Endothelial cell (in vitro differentiated cells): ENCODE results near the gene RFESD. TPM values are rescaled to one million over a fixed set of nuclear protein-coding genes. Genes with fewer than 3 reads are reported as not detected.

ENCODE experiments used
- DNase-seq: peaks from one replicate; pipeline ENCODE4 v3.0.0; 2021; ENCODE audit warnings: low spot score
- H3K27ac Mint-ChIP-seq: one replicate; pipeline ENCODE4 v1.8.0; 2021; ENCODE audit warnings: mixed read lengths, inconsistent platforms; ENCODE audit not compliant: unreplicated experiment
- H3K27me3 Mint-ChIP-seq: one replicate; pipeline ENCODE4 v1.8.0; 2021; ENCODE audit warnings: mild to moderate bottlenecking, moderate library complexity, mixed read lengths, inconsistent platforms; ENCODE audit not compliant: unreplicated experiment
- H3K36me3 Mint-ChIP-seq: one replicate; pipeline ENCODE4 v1.8.0; 2021; ENCODE audit warnings: mild to moderate bottlenecking, low read depth, mixed read lengths, inconsistent platforms; ENCODE audit not compliant: unreplicated experiment
- H3K4me1 Mint-ChIP-seq: one replicate; pipeline ENCODE4 v1.8.0; 2021; ENCODE audit warnings: mild to moderate bottlenecking, mixed read lengths, inconsistent platforms; ENCODE audit not compliant: unreplicated experiment
- H3K4me3 Mint-ChIP-seq: one replicate; pipeline ENCODE4 v1.8.0; 2021; ENCODE audit warnings: mild to moderate bottlenecking, mixed read lengths, inconsistent platforms; ENCODE audit not compliant: unreplicated experiment
- H3K9me3 Mint-ChIP-seq: one replicate; pipeline ENCODE4 v1.8.0; 2021; ENCODE audit warnings: mixed read lengths, inconsistent platforms; ENCODE audit not compliant: unreplicated experiment
- total RNA-seq: library from RNA; stranded (reverse); fragmentation: NEBNext Ultra II Directional; extraction: Animal tissue kit (Norgen Biotek cat#: 25700); gene quantifications from one replicate; pipeline ENCODE4 v1.2.1, GENCODE V29; 2021; ENCODE audit not compliant: unreplicated experiment
- TF ChIP-seq, protein P1 (sequence below): fragments of 200-600 bp; sonication (generic); IDR thresholded peaks from one replicate; pipeline ENCODE4 v1.5.0; 2021; ENCODE audit warnings: antibody characterized with exemption; ENCODE audit not compliant: unreplicated experiment

Gene RFESD
- total RNA-seq, 1 donor from 2014 or later = 0.97 TPM

DNA sequence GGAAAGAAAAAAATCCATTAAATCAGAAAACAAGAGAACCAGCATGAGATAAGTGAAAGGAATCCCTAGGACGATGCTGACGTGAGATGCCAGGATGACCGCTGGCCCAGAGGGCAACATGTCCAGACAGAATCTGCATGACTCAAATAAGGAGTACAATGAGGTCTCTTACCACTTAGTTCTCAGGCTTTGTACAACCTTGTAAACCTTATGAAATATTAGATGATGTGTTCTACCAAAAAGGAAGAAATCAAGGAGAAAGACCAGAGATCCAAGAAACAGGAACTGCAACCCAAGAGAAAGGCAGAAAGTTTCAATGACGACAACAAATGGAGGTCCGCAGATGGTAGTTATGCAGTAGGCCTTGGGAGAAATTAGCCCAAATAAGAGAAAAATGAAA, 29.5 kb upstream of the RFESD start:
- TF ChIP-seq, protein P1, sequence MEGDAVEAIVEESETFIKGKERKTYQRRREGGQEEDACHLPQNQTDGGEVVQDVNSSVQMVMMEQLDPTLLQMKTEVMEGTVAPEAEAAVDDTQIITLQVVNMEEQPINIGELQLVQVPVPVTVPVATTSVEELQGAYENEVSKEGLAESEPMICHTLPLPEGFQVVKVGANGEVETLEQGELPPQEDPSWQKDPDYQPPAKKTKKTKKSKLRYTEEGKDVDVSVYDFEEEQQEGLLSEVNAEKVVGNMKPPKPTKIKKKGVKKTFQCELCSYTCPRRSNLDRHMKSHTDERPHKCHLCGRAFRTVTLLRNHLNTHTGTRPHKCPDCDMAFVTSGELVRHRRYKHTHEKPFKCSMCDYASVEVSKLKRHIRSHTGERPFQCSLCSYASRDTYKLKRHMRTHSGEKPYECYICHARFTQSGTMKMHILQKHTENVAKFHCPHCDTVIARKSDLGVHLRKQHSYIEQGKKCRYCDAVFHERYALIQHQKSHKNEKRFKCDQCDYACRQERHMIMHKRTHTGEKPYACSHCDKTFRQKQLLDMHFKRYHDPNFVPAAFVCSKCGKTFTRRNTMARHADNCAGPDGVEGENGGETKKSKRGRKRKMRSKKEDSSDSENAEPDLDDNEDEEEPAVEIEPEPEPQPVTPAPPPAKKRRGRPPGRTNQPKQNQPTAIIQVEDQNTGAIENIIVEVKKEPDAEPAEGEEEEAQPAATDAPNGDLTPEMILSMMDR = no peak
- Mint-ChIP-seq H3K36me3 (peaks cover 8% of the 10 kb centered on the region), H3K9me3 (no peaks in the 10 kb centered on the region), H3K27ac (no peak overlapping the region), H3K4me1 (peaks cover 15% of the 10 kb centered on the region), H3K4me3 (no peak overlapping the region), H3K27me3 (peaks cover 19% of the 10 kb centered on the region)
- DNase-seq = no peak

DNA sequence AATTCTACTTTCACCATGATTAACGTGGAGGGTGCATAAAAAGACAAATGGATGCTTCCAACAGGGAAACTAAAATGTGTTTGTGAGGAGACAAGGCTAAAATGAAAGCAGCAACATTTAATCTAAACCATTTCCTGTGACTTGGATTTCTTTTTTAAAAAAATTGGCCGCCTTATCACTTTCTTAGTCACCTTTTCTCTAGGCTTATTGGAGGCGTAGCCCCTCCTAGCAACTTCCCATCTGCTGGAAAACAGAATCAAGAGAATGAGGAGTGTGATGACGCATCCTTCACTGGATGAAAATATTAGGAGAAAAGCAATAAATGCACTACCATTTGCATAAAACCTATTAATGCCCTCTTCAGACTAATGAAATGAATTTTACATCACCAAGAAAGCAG, 27.5 kb upstream of the RFESD start:
- DNase-seq = no peak
- Mint-ChIP-seq H3K4me3 (peak overlapping the region; percentile 93), H3K36me3 (peaks cover 4% of the 10 kb centered on the region), H3K27ac (peak overlapping the region; percentile 19), H3K4me1 (peaks cover 25% of the 10 kb centered on the region), H3K27me3 (peaks cover 23% of the 10 kb centered on the region), H3K9me3 (no peaks in the 10 kb centered on the region)
- TF ChIP-seq, protein P1 = no peak

DNA sequence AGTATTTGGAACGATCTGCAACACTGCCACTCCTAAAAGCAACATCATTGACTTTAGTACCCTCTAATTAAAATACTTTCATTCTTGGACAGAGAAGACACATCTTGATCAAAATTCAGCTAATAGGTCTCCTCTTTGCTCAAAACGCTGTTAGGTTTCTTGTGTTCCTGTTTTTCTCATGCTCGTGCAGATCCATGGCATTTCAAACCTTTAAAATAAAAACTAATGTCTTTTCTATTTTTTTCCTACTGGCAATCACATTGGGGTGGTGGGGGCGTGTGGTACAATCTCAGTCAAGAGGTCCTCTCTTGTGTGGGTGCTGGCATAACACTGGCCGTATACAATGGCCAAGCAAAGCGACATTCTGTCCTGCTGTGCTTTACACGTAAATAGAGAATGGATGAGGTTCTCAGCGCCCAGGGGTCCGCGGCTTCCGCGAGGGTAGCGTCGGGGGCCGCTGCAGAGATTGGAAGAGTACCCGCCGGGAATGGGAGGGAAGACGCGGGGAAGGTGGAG, 27.0 kb upstream of the RFESD start:
- H3K9me3 Mint-ChIP-seq = no peaks in the 10 kb centered on the region
- H3K4me3 Mint-ChIP-seq = peak overlapping the region; percentile 93
- H3K27ac Mint-ChIP-seq = peak overlapping the region; percentile 19
- H3K36me3 Mint-ChIP-seq = peaks cover 4% of the 10 kb centered on the region
- no peak for DNase-seq
- peaks cover 24% of the 10 kb centered on the region for H3K27me3 Mint-ChIP-seq
- H3K4me1 Mint-ChIP-seq = peaks cover 25% of the 10 kb centered on the region
- TF ChIP-seq, protein P1 = no peak

DNA sequence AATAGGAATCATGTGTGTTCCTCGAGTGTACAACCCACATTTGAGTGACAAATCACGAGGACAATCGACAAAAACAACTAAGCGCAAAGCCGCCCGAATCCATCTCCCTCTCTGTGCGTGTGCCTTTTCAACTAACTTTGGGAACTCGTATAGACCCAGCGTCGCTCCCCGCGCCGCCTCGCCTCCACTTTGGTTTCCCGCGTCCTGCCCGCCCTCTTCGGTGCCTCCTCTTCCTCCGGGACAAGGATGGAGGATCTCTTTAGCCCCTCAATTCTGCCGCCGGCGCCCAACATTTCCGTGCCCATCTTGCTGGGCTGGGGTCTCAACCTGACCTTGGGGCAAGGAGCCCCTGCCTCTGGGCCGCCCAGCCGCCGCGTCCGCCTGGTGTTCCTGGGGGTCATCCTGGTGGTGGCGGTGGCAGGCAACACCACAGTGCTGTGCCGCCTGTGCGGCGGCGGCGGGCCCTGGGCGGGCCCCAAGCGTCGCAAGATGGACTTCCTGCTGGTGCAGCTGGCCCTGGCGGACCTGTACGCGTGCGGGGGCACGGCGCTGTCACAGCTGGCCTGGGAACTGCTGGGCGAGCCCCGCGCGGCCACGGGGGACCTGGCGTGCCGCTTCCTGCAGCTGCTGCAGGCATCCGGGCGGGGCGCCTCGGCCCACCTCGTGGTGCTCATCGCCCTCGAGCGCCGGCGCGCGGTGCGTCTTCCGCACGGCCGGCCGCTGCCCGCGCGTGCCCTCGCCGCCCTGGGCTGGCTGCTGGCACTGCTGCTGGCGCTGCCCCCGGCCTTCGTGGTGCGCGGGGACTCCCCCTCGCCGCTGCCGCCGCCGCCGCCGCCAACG, 26.3 kb upstream of the RFESD start, which contains the start of gene GPR150:
Gene GPR150, plus strand, starts transcription at position 58 of the 840 bp plus-strand sequence. Its CDS starts 189 bp downstream, at position 247.
- TF ChIP-seq, protein P1 = no peak
- H3K4me3 Mint-ChIP-seq = peak within 1 kb of the TSS; percentile 93
- H3K9me3 Mint-ChIP-seq = no peaks in the 10 kb centered on the region
- peaks cover 4% of the 10 kb centered on the region for H3K36me3 Mint-ChIP-seq
- peaks cover 24% of the 10 kb centered on the region for H3K27me3 Mint-ChIP-seq
- DNase-seq = peak; percentile 48
- H3K27ac Mint-ChIP-seq = peak within 1 kb of the TSS; percentile 19
- peaks cover 25% of the 10 kb centered on the region for H3K4me1 Mint-ChIP-seq
